Effector memory CD4-positive, alpha-beta T cell (primary cell): ENCODE measurements around the gene SMAP2.

Source experiments
- DNase-seq, 3 donors: peaks; one replicate each; pipeline ENCODE4 v3.0.0-alpha.2; 2020
- H3K27ac ChIP-seq: 2 replicates; pipeline ENCODE4 v1.7.0; 2013; ENCODE audit warnings: mild to moderate bottlenecking, low read length, moderate library complexity; ENCODE audit not compliant: insufficient read depth, poor library complexity, severe bottlenecking
- H3K27me3 ChIP-seq: replicated peaks from 2 replicates; pipeline ENCODE4 v1.7.0; 2013; ENCODE audit warnings: mild to moderate bottlenecking, low read length; ENCODE audit not compliant: insufficient read depth, control insufficient read depth, poor library complexity, severe bottlenecking
- H3K36me3 ChIP-seq: 2 replicates; pipeline ENCODE4 v1.7.0; 2013; ENCODE audit warnings: mild to moderate bottlenecking, low read length, moderate library complexity; ENCODE audit not compliant: control insufficient read depth, insufficient read depth
- H3K4me1 ChIP-seq: 2 replicates; pipeline ENCODE4 v1.7.0; 2013; ENCODE audit warnings: low read length, mild to moderate bottlenecking; ENCODE audit not compliant: control insufficient read depth, insufficient read depth, poor library complexity, severe bottlenecking
- H3K4me3 ChIP-seq: 2 replicates; pipeline ENCODE4 v1.7.0; 2013; ENCODE audit warnings: low read length, low read depth, mild to moderate bottlenecking; ENCODE audit not compliant: insufficient read depth, poor library complexity, severe bottlenecking
- H3K9me3 ChIP-seq: 2 replicates; pipeline ENCODE4 v1.7.0; 2013; ENCODE audit warnings: mild to moderate bottlenecking, low read length, moderate library complexity; ENCODE audit not compliant: control insufficient read depth

SMAP2 gene

DNA sequence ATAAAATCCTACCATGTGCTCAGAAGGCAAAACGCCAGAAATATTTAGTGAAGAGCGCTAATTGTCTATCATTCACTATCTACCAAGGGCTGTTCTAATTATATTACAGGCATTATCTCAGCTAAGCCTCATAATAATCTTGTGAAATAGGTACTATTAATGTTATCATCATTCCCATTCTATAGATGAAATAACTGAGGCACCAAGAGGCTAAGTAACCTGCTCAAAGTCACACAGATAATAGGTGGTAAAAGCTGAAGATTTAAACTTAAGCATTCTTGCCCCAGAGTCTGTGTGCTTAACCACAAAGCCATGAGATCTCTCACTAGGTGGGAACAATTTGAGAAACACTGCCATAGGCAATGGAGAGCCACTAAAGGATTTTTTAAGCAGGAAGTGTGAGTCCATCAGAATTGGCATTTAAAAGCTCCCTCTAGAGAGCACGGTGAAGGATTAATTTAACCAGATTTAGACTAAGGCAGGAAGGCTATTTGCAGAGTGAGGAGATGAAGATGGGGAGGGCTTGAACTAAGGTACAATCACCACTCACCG, 1.7 kb upstream of the SMAP2 start:
- DNase-seq = no peak
- no peak overlapping the region for H3K27ac ChIP-seq

DNA sequence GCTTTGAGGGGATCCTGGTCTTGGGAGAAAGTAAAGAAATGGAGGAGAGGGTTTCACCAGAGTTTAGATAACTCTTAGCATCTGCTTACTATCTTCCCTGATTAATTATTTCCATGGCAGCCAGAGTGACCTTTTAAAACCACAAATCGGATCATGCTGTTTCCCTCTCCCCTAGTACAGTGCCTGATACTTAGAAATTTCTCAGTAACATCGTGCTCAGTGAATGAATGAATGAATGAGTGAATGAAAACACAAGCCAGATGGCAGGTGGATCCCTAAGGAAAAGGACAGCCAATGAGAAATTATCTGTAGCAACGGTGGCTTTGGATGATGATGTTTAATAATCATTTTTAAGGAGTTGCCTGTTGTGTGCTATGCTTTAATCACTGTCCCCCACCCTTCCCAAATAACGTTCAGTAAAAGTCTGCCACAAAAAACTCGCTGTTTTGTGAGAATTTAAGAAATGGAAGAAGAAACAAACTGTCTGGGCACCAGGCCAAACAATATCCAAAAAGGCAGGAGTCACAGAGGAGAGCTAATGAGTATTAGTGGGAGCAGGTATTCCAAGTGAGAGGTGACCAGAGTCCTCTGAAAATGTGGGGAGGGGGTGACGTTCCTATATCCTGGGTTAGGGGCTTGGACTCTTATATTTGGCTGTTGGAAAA, 737 bp upstream of the SMAP2 start:
- H3K4me1 ChIP-seq = peaks cover 12% of the 10 kb centered on the region
- H3K4me3 ChIP-seq = peak overlapping the region; percentile 99
- H3K27me3 ChIP-seq = no peaks in the 10 kb centered on the region
- no peak overlapping the region for H3K27ac ChIP-seq
- DNase-seq = no peak
- no peaks in the 10 kb centered on the region for H3K9me3 ChIP-seq
- peaks cover 6% of the 10 kb centered on the region for H3K36me3 ChIP-seq

More for the DNA sequence above, 1.7 kb upstream of the SMAP2 start:
- no peaks in the 10 kb centered on the region for H3K27me3 ChIP-seq
- H3K36me3 ChIP-seq = peaks cover 6% of the 10 kb centered on the region
- H3K4me1 ChIP-seq = peaks cover 7% of the 10 kb centered on the region
- H3K9me3 ChIP-seq = no peaks in the 10 kb centered on the region
- H3K4me3 ChIP-seq = no peak overlapping the region

- Histone ChIP-seq H3K36me3 (peaks cover 6% of the 10 kb centered on the region), H3K27me3 (no peaks in the 10 kb centered on the region), H3K9me3 (no peaks in the 10 kb centered on the region), H3K4me3 (no peak overlapping the region), H3K27ac (peak overlapping the region; percentile 14), H3K4me1 (peaks cover 32% of the 10 kb centered on the region)
- DNase-seq = no peak
These were observed 4.0 kb downstream of the SMAP2 start for GRCh38 chr1:40377512-40377911.

DNA sequence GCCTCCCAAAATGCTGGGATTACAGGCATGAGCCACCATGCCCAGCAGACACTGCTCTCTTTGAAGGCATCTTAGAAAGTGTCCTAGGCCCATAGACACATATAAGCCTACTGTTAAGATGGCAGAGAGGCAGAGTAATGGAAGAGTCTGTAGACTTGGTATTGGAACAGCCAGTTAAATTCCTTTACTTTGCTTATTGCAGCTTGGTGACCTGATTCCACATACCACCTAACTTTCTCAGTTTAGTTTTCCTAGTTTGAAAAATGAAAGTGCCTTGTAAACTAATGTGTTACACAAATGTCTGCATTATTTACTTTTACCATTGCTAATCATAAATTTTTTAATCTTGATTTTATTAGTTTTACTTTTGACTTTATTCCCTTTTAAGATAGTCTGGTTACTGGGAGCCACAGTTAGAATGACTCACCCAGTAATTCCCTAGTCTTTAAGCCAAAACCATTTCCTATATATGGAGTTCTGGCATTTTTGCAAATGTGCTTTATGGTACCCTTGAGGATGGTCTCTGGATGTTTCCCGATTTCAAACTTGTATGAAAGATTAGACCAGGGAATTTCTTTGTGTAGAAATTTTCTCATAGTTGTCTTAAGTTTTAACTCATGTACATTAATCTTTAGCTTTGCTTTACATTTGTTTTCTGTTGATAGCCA, 6.4 kb downstream of the SMAP2 start:
- no peak overlapping the region for H3K4me3 ChIP-seq
- H3K4me1 ChIP-seq = peaks cover 55% of the 10 kb centered on the region

GRCh38 chr1:40380817-40381216, 7.3 kb downstream of the SMAP2 start:
- Histone ChIP-seq H3K27me3 (no peaks in the 10 kb centered on the region), H3K36me3 (no peaks in the 10 kb centered on the region), H3K4me1 (peaks cover 61% of the 10 kb centered on the region), H3K9me3 (no peaks in the 10 kb centered on the region), H3K4me3 (peak overlapping the region; percentile 31), H3K27ac (peak overlapping the region; percentile 97)
- no peak for DNase-seq

More for the DNA sequence above, 6.4 kb downstream of the SMAP2 start:
- Histone ChIP-seq H3K36me3 (no peaks in the 10 kb centered on the region), H3K27me3 (no peaks in the 10 kb centered on the region), H3K27ac (peak overlapping the region; percentile 97), H3K9me3 (no peaks in the 10 kb centered on the region)
- no peak for DNase-seq

GRCh38 chr1:40381268-40382107, 8.0 kb downstream of the SMAP2 start:
- peak overlapping the region; percentile 31 for H3K4me3 ChIP-seq
- H3K4me1 ChIP-seq = peaks cover 61% of the 10 kb centered on the region
- H3K36me3 ChIP-seq = no peaks in the 10 kb centered on the region
- no peak for DNase-seq
- peak overlapping the region; percentile 97 for H3K27ac ChIP-seq
- no peaks in the 10 kb centered on the region for H3K27me3 ChIP-seq
- H3K9me3 ChIP-seq = no peaks in the 10 kb centered on the region

GRCh38 chr1:40382108-40382460, 8.6 kb downstream of the SMAP2 start:
- Histone ChIP-seq H3K4me3 (peak overlapping the region; percentile 31), H3K4me1 (peaks cover 60% of the 10 kb centered on the region), H3K27me3 (no peaks in the 10 kb centered on the region), H3K9me3 (no peaks in the 10 kb centered on the region), H3K36me3 (no peaks in the 10 kb centered on the region), H3K27ac (peak overlapping the region; percentile 97)
- no peak for DNase-seq

GRCh38 chr1:40382601-40383000, 9.1 kb downstream of the SMAP2 start:
- DNase-seq = no peak
- Histone ChIP-seq H3K4me1 (peaks cover 65% of the 10 kb centered on the region), H3K27me3 (no peaks in the 10 kb centered on the region), H3K9me3 (no peaks in the 10 kb centered on the region), H3K27ac (peak overlapping the region; percentile 97), H3K4me3 (peak overlapping the region; percentile 31), H3K36me3 (no peaks in the 10 kb centered on the region)

DNA sequence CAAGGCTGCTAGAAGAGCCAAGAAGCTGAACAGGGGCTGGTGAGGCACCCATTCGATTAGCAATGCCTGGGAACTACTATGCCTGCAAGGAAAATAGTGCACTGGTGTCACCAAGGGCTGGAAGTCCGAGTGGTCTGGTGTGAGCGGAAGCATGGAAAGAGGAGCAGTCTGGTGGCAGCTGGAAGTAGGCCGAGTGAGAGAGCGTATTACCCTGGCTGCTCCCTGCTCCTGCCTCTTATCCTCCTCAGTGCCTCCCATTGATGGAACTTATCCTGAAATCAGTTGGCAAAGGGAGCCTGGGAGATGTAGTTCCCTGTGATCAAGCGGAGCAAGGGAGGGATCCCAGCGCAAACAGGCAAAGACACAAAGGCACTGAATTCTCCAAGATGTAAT, 9.6 kb downstream of the SMAP2 start:
- peak overlapping the region; percentile 97 for H3K27ac ChIP-seq
- peaks cover 67% of the 10 kb centered on the region for H3K4me1 ChIP-seq
- H3K9me3 ChIP-seq = no peaks in the 10 kb centered on the region
- peak overlapping the region; percentile 31 for H3K4me3 ChIP-seq
- no peaks in the 10 kb centered on the region for H3K27me3 ChIP-seq
- no peak for DNase-seq
- no peaks in the 10 kb centered on the region for H3K36me3 ChIP-seq
